SU-DHL-6 (cell line): ENCODE results near the gene RRAGB.

ENCODE experiments used
- EZH2phosphoT487 ChIP-seq: fragments of 200-600 bp; sonication (generic), shearing (Covaris generic); conservative IDR thresholded peaks from 2 replicates; pipeline ENCODE4 v1.6.1; 2018; ENCODE audit warnings: mild to moderate bottlenecking, antibody characterized with exemption, low read length, moderate library complexity, mixed read lengths
- TF ChIP-seq, protein P1 (sequence below): fragments of 200-600 bp; sonication (generic); IDR thresholded peaks from one replicate; pipeline ENCODE4 v1.5.1; 2017; ENCODE audit warnings: antibody characterized with exemption, mild to moderate bottlenecking, low read length, moderate library complexity; ENCODE audit not compliant: insufficient read depth, poor library complexity, severe bottlenecking

DNA sequence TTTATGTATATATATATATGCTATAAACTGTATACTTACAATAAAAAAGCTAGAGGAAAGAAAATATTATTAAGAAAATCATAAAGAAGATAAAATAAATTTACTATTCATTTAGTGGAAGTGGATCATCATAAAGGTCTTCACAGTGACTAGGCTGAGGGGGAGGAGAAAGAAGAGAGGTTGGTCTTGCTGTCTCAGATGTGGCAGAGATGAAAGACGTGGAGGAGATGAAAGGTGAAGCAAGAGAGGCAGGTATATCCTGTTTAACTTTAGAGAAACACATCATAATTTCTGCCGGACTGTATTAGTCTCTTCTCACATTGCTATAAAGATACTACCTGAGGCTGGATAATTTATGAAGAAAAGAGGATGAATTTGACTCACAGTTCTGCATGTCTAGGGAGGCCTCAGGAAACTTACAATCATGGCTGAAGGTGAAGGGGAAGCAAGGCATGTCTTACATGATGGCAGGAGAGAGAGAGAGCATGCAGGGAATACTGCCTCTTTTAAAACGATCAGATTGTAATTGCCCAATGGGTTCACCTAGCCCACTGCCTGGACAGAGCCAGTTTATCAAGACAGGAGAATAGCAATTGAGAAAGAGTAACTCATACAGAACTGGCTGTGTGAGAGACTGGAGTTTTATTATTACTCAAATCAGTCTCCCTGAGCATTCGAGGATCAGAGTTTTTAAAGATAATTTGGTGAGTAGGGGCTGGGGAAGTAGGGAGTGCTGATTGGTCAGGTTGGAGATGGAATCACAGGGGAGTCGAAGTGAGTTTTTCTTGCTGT is 22.1 kb upstream of the RRAGB start:
- TF ChIP-seq, protein P1, sequence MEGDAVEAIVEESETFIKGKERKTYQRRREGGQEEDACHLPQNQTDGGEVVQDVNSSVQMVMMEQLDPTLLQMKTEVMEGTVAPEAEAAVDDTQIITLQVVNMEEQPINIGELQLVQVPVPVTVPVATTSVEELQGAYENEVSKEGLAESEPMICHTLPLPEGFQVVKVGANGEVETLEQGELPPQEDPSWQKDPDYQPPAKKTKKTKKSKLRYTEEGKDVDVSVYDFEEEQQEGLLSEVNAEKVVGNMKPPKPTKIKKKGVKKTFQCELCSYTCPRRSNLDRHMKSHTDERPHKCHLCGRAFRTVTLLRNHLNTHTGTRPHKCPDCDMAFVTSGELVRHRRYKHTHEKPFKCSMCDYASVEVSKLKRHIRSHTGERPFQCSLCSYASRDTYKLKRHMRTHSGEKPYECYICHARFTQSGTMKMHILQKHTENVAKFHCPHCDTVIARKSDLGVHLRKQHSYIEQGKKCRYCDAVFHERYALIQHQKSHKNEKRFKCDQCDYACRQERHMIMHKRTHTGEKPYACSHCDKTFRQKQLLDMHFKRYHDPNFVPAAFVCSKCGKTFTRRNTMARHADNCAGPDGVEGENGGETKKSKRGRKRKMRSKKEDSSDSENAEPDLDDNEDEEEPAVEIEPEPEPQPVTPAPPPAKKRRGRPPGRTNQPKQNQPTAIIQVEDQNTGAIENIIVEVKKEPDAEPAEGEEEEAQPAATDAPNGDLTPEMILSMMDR, result no peak
- no peak for TF ChIP-seq EZH2phosphoT487
